K562 (cell line): ENCODE results near the gene EZH2. TPM values are rescaled to one million over a fixed set of nuclear protein-coding genes. Genes with fewer than 3 reads are reported as not detected.
A peak's percentile ranks its signal among the peaks of the same experiment; 100 is the strongest.

ENCODE experiments used
- ATAC-seq: fragments of 200-7000 bp; cut with Tn5 transposase; 3 replicates; pipeline ENCODE4 v1.9.1; 2020; ENCODE audit warnings: moderate library complexity
- BruUV-seq: library from RNA; stranded (reverse); fragments of 400-500 nt; replicated peaks from 2 replicates; lab custom pipeline; 2021; lab: Mats Ljungman, UMichigan
- CTCF ChIA-PET: fragments of 300-600 bp; formaldehyde crosslinking; extraction: SDS; loops from one replicate; lab custom pipeline; 2021; ENCODE audit warnings: low intra/inter-chr PET ratio; lab: Yijun Ruan, JAX
- POLR2A ChIA-PET: fragments of 300-600, 350-650 bp; sonication (Branson Sonifier 250); formaldehyde crosslinking; extraction: SDS; loops from one replicate; lab custom pipeline; 2021; ENCODE audit warnings: antibody characterized with exemption, inconsistent platforms; lab: Yijun Ruan, JAX
- DNase-seq, 4 experiments: peaks; one replicate each; pipeline versions ENCODE4 v3.0.0 to v3.0.0-alpha.2; 2011 to 2018; ENCODE audit warnings: low spot score in 3 of 4, mixed read lengths in 3 of 4; ENCODE audit errors: extremely low read depth in 1 of 4
- FAIRE-seq: peaks from 2 replicates; lab custom pipeline; 2011; peaks lifted over from hg19 to GRCh38; lab: Jason Lieb, UNC
- H2AFZ ChIP-seq: 2 replicates; pipeline ENCODE4 v1.6.0; 2011; ENCODE audit warnings: low read depth, low read length, control low read depth, inconsistent platforms
- H3K27ac ChIP-seq: fragments of 200-600 bp; 3 replicates; pipeline ENCODE4 v1.8.0; 2011; ENCODE audit warnings: low read depth, mild to moderate bottlenecking, control low read depth, inconsistent platforms, low read length, moderate library complexity, mixed read lengths; ENCODE audit errors: extremely low read depth
- H3K27me3 ChIP-seq, 2 experiments: fragments of 300-600 bp in 1 of 2; 2 replicates in 1 of 2; 3 replicates in 1 of 2; pipeline versions ENCODE4 v1.6.0 to v1.8.0; 2011; ENCODE audit warnings: inconsistent platforms in 2 of 2, low read length in 2 of 2, mild to moderate bottlenecking in 1 of 2, mixed read lengths in 1 of 2, moderate library complexity in 1 of 2; ENCODE audit not compliant: control insufficient read depth in 2 of 2, insufficient read depth in 2 of 2
- H3K36me3 ChIP-seq: fragments of 300-600 bp; 3 replicates; pipeline ENCODE4 v1.8.0; 2011; ENCODE audit warnings: mild to moderate bottlenecking, low read length, inconsistent platforms; ENCODE audit not compliant: control insufficient read depth, insufficient read depth
- H3K4me1 ChIP-seq, 2 experiments: fragments of 200-600 bp in 1 of 2; replicated peaks in 1 of 2; 2 replicates in 1 of 2; 3 replicates in 1 of 2; pipeline versions ENCODE4 v1.5.1 to v1.8.0; 2011; ENCODE audit warnings: inconsistent platforms in 2 of 2, low read length in 2 of 2, mild to moderate bottlenecking in 1 of 2, mixed read lengths in 1 of 2, moderate library complexity in 1 of 2; ENCODE audit not compliant: control insufficient read depth in 2 of 2, insufficient read depth in 2 of 2
- H3K4me2 ChIP-seq: 2 replicates; pipeline ENCODE4 v1.6.1; 2011; ENCODE audit warnings: low read length, control low read depth, inconsistent platforms, mixed read lengths; ENCODE audit not compliant: insufficient read depth
- H3K4me3 ChIP-seq: fragments of 200-600 bp; sonication (generic), shearing (Covaris generic); 2 replicates; pipeline ENCODE4 v1.5.1; 2016; ENCODE audit warnings: control low read depth, inconsistent platforms
- H3K79me2 ChIP-seq: fragments of 200-600 bp; 3 replicates; pipeline ENCODE4 v1.8.0; 2011; ENCODE audit warnings: low read length, inconsistent platforms; ENCODE audit not compliant: control insufficient read depth, insufficient read depth
- H3K9ac ChIP-seq, 2 experiments: 2 replicates each; pipeline versions ENCODE4 v1.6.0 to v1.6.1; 2011; ENCODE audit warnings: low read depth in 2 of 2, low read length in 2 of 2, control low read depth in 1 of 2, inconsistent platforms in 1 of 2, mild to moderate bottlenecking in 1 of 2, mixed read lengths in 1 of 2; ENCODE audit not compliant: insufficient read depth in 1 of 2
- H3K9me1 ChIP-seq: one replicate; pipeline ENCODE4 v1.6.0; 2011; ENCODE audit warnings: inconsistent platforms, mild to moderate bottlenecking, low read length, moderate library complexity; ENCODE audit not compliant: control insufficient read depth, insufficient read depth
- H3K9me3 ChIP-seq: replicated peaks from 2 replicates; pipeline ENCODE4 v1.5.1; 2011; ENCODE audit warnings: low read depth, low read length, inconsistent platforms; ENCODE audit not compliant: control insufficient read depth, insufficient read depth
- H4K20me1 ChIP-seq: replicated peaks from 2 replicates; pipeline ENCODE4 v1.6.1; 2011; ENCODE audit warnings: low read length, inconsistent platforms, mixed read lengths; ENCODE audit not compliant: control insufficient read depth, insufficient read depth
- HSF4 ChIP-seq: fragments of 250-450 bp; sonication (Bioruptor Pico); IDR thresholded peaks from 2 replicates; pipeline ENCODE4 v2.1.2; 2022; ENCODE audit warnings: mild to moderate bottlenecking, moderate library complexity, borderline replicate concordance
- NCOA2 ChIP-seq, 2 experiments: fragments of 450-650 bp; IDR thresholded peaks; 2 replicates each; pipeline ENCODE4 v1.6.1; 2018; ENCODE audit warnings: mild to moderate bottlenecking in 2 of 2, moderate library complexity in 1 of 2; ENCODE audit not compliant: partially characterized antibody in 2 of 2
- RBM25 ChIP-seq: fragments of 200-400 bp; formaldehyde crosslinking; IDR thresholded peaks from 2 replicates; pipeline ENCODE4 v1.6.1; 2018; ENCODE audit warnings: low read length, low read depth, moderate library complexity; ENCODE audit not compliant: severe bottlenecking
- STAT5A ChIP-seq: IDR thresholded peaks from 2 replicates; pipeline ENCODE4 v1.6.1; 2012; ENCODE audit warnings: low read length, inconsistent platforms, borderline replicate concordance
- THRAP3 ChIP-seq: fragments of 450-650 bp; IDR thresholded peaks from 2 replicates; pipeline ENCODE4 v1.6.1; 2016; ENCODE audit warnings: mild to moderate bottlenecking, inconsistent platforms, borderline replicate concordance
- ZNF121 ChIP-seq: sonication (generic); formaldehyde crosslinking; conservative IDR thresholded peaks from 2 replicates; pipeline ENCODE4 v1.8.0; 2022; ENCODE audit warnings: missing genetic modification reagents
- WGBS: fragments of 100-300 bp; shearing (Covaris generic); methylation state at CpG from one replicate; pipeline ENCODE4 v1.1.6; 2016; ENCODE audit warnings: low coverage, mixed read lengths; ENCODE audit not compliant: insufficient coverage; ENCODE audit errors: missing lambda C conversion rate; 5-methylcytosine and 5-hydroxymethylcytosine counted together
- in situ Hi-C: fragments of 300-500 bp; cut with MboI; formaldehyde crosslinking; loops from 4 replicates; pipeline ENCODE4 v1.15.0; 2018; ENCODE audit warnings: inconsistent platforms, mixed read lengths
- intact Hi-C: fragments of 100-400 bp; cut with micrococcal nuclease; formaldehyde crosslinking; loops from 2 replicates; pipeline ENCODE4 v1.14.2; 2022
- polyA plus RNA-seq, 8 experiments: library from polyadenylated mRNA; depleted of rRNA in 4 of 8; stranded (reverse) in 5 of 8; unstranded in 3 of 8; fragments of >200 nt; fragmentation: Nextera tagmentation in 2 of 8; fragmentation: Illumina TruSeq in 1 of 8; extraction: Ambion mirVana in 2 of 8; extraction: Trizol in 1 of 8; gene quantifications; 2 replicates each; pipeline versions ENCODE4 v1.2.1 to v1.2.3, GENCODE V29; 2011 to 2014; ENCODE audit warnings: inconsistent platforms in 1 of 8, missing spikeins in 1 of 8
- total RNA-seq, 7 experiments: library from RNA; depleted of rRNA in 6 of 7; stranded (reverse); fragments of >200 nt in 6 of 7; fragmentation: Illumina TruSeq in 2 of 7; extraction: Trizol in 2 of 7; gene quantifications; 2 replicates each; pipeline versions ENCODE4 v1.2.1 to v1.2.3, GENCODE V29; 2011 to 2021; ENCODE audit warnings: low replicate concordance in 1 of 7
- TF ChIP-seq, protein P1 (sequence below), 3 experiments: fragments of 200-800 bp in 1 of 3; fragments of 250-450 bp in 1 of 3; fragments of 450-650 bp in 1 of 3; sonication (Bioruptor Pico) in 1 of 3; sonication (Bioruptor generic) in 1 of 3; formaldehyde crosslinking in 1 of 3; IDR thresholded peaks; 2 replicates each; pipeline versions ENCODE4 v1.6.1 to v1.8.0; 2016 to 2022; ENCODE audit warnings: mild to moderate bottlenecking in 2 of 3, missing genetic modification characterization in 2 of 3, missing compliant biosample characterization in 1 of 3, moderate library complexity in 1 of 3

Gene EZH2
- total and polyA plus RNA-seq, 9 of the 15 experiments (the other 6 are each of a cell fraction or from before 2014, with no cell fraction given), result 48.7 to 175 (median 98.6) TPM

DNA sequence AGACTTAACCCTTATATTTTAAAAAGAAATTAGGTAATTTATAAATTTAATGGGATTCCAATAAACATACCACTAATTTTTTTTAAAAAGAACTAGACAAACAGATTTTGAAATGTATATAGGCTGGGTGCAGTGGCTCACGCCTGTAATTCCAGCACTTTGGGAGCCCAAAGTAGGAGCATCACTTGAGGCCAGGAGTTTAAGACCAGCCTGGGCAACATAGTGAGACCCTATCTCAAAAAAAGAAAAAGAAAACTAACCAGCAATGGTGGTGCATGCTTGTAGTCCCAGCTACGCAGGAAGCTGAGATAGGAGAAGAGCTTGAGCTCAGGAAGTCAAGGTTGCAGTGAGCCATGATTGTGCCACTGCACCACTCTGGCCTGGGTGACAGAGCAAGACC, 62.7 kb downstream of the EZH2 start:
- FAIRE-seq (no peak), DNase-seq (no peak)
- peaks cover 10% of the 10 kb centered on the region; the same call in 2 of the 3 replicates for H3K79me2 ChIP-seq
- H3K27me3 ChIP-seq, result no peaks in the 10 kb centered on the region
- no peaks in the 10 kb centered on the region for H3K9me3 ChIP-seq
- H3K36me3 ChIP-seq, result peaks cover 79% of the 10 kb centered on the region
- peaks cover 0 to 4% of the 10 kb centered on the region in 2 experiments; a peak in 3 of 5 replicates for H3K4me1 ChIP-seq
- H3K27ac ChIP-seq, result no peak overlapping the region
- no peak overlapping the region for H3K9ac ChIP-seq
- intact Hi-C loops, result no loop called here
- TF ChIP-seq, protein P1, sequence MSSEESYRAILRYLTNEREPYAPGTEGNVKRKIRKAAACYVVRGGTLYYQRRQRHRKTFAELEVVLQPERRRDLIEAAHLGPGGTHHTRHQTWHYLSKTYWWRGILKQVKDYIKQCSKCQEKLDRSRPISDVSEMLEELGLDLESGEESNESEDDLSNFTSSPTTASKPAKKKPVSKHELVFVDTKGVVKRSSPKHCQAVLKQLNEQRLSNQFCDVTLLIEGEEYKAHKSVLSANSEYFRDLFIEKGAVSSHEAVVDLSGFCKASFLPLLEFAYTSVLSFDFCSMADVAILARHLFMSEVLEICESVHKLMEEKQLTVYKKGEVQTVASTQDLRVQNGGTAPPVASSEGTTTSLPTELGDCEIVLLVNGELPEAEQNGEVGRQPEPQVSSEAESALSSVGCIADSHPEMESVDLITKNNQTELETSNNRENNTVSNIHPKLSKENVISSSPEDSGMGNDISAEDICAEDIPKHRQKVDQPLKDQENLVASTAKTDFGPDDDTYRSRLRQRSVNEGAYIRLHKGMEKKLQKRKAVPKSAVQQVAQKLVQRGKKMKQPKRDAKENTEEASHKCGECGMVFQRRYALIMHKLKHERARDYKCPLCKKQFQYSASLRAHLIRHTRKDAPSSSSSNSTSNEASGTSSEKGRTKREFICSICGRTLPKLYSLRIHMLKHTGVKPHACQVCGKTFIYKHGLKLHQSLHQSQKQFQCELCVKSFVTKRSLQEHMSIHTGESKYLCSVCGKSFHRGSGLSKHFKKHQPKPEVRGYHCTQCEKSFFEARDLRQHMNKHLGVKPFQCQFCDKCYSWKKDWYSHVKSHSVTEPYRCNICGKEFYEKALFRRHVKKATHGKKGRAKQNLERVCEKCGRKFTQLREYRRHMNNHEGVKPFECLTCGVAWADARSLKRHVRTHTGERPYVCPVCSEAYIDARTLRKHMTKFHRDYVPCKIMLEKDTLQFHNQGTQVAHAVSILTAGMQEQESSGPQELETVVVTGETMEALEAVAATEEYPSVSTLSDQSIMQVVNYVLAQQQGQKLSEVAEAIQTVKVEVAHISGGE (CRISPR knock-in tag; IDR thresholded peaks at IDR 0.05), result no peak
- peak in 1 of 2 experiments; percentile 0 for TF ChIP-seq NCOA2 (IDR thresholded peaks at IDR 0.05; ENCODE audit: partially characterized antibody in 2 of 2)
- peak; percentile 9 for TF ChIP-seq RBM25
- no peak for TF ChIP-seq HSF4
- TF ChIP-seq THRAP3, result 0 out of 2 replicates have a peak, but pooled peaks have one; percentile 7
- no peak for TF ChIP-seq STAT5A
- TF ChIP-seq ZNF121 (CRISPR knock-in tag), result peak; percentile 78
- TF ChIP-seq, all 486 proteins: peak for 4
- ATAC-seq, result peak; percentile 56
- Histone ChIP-seq H3K4me2 (no peak overlapping the region), H3K4me3 (no peak overlapping the region), H4K20me1 (no peaks in the 10 kb centered on the region), H3K9me1 (no peaks in the 10 kb centered on the region), H2AFZ (no peak overlapping the region)
- no TSS peak for BruUV-seq
- ChIA-PET CTCF (interaction anchor here (0.6 kb wide), 1 partner anchor 120 kb away, joined by 3 read pairs; no protein-coding TSS in a partner anchor), POLR2A (interaction anchor here (1.1 kb wide), 1 partner anchor 9 kb away, joined by 4 read pairs; no protein-coding TSS in a partner anchor)
- 96% methylated on average over 2 of the region's 2 CpGs for WGBS
- in situ Hi-C loops, result no loop called here
